Activated naive CD8-positive, alpha-beta T cell treated with anti-CD3 and anti-CD28 coated beads for 36 hours (primary cell): ENCODE measurements around the gene NEDD4L. TPM values are rescaled to one million over a fixed set of nuclear protein-coding genes. Genes with fewer than 3 reads are reported as not detected.
"Not testable (repeated sequence)": the region's sequence is repeated elsewhere in the genome, so short reads cannot be mapped to it uniquely, and the experiment has no call there.

Source experiments
- DNase-seq: peaks from one replicate; pipeline ENCODE4 v3.0.0; 2021
- H3K27ac Mint-ChIP-seq: one replicate; pipeline ENCODE4 v1.8.0; 2022; ENCODE audit warnings: mild to moderate bottlenecking, moderate library complexity, mixed read lengths
- H3K27me3 Mint-ChIP-seq: one replicate; pipeline ENCODE4 v1.8.0; 2022; ENCODE audit warnings: mild to moderate bottlenecking, mixed read lengths
- H3K36me3 Mint-ChIP-seq: one replicate; pipeline ENCODE4 v1.8.0; 2021; ENCODE audit warnings: mild to moderate bottlenecking, mixed read lengths
- H3K4me1 Mint-ChIP-seq: one replicate; pipeline ENCODE4 v1.8.0; 2021; ENCODE audit warnings: mixed read lengths
- H3K4me3 Mint-ChIP-seq: one replicate; pipeline ENCODE4 v1.8.0; 2022; ENCODE audit warnings: mild to moderate bottlenecking, moderate library complexity, mixed read lengths
- H3K9me3 Mint-ChIP-seq: one replicate; pipeline ENCODE4 v1.8.0; 2022; ENCODE audit warnings: mixed read lengths
- total RNA-seq, 2 experiments: library from RNA; stranded (reverse); gene quantifications; one replicate each; pipeline ENCODE4 v1.2.3, GENCODE V29; 2021

The NEDD4L gene
- total RNA-seq, 2 experiments from 2014 or later, result 10.5 to 14.4 TPM

GRCh38 chr18:58150772-58151171 lies 106.7 kb downstream of the NEDD4L start:
- no peaks in the 10 kb centered on the region for H3K36me3 Mint-ChIP-seq
- H3K9me3 Mint-ChIP-seq, result no peaks in the 10 kb centered on the region
- no peak overlapping the region for H3K27ac Mint-ChIP-seq
- peaks cover 3% of the 10 kb centered on the region for H3K4me1 Mint-ChIP-seq
- no peak for DNase-seq
- no peaks in the 10 kb centered on the region for H3K27me3 Mint-ChIP-seq
- H3K4me3 Mint-ChIP-seq, result no peak overlapping the region

- Mint-ChIP-seq H3K4me1 (no peaks in the 10 kb centered on the region), H3K27ac (no peak overlapping the region), H3K4me3 (no peak overlapping the region), H3K9me3 (no peaks in the 10 kb centered on the region), H3K36me3 (no peaks in the 10 kb centered on the region), H3K27me3 (no peaks in the 10 kb centered on the region)
- no peak for DNase-seq
Observed at GRCh38 chr18:58152216-58152615, 108.2 kb downstream of the NEDD4L start.

GRCh38 chr18:58152891-58153290 lies 108.9 kb downstream of the NEDD4L start:
- no peak for DNase-seq
- Mint-ChIP-seq H3K27ac (no peak overlapping the region), H3K4me1 (no peaks in the 10 kb centered on the region), H3K9me3 (no peaks in the 10 kb centered on the region), H3K36me3 (no peaks in the 10 kb centered on the region), H3K27me3 (no peaks in the 10 kb centered on the region), H3K4me3 (no peak overlapping the region)

- no peaks in the 10 kb centered on the region for H3K9me3 Mint-ChIP-seq
- no peaks in the 10 kb centered on the region for H3K36me3 Mint-ChIP-seq
- H3K4me3 Mint-ChIP-seq, result no peak overlapping the region
- no peak for DNase-seq
- no peak overlapping the region for H3K27ac Mint-ChIP-seq
- H3K27me3 Mint-ChIP-seq, result peaks cover 6% of the 10 kb centered on the region
- no peaks in the 10 kb centered on the region for H3K4me1 Mint-ChIP-seq
Observed at GRCh38 chr18:58156516-58156915, 112.5 kb downstream of the NEDD4L start.

- no peak overlapping the region for H3K4me3 Mint-ChIP-seq
- H3K27ac Mint-ChIP-seq, result no peak overlapping the region
- no peak for DNase-seq
- peaks cover 6% of the 10 kb centered on the region for H3K27me3 Mint-ChIP-seq
- no peaks in the 10 kb centered on the region for H3K4me1 Mint-ChIP-seq
- no peaks in the 10 kb centered on the region for H3K9me3 Mint-ChIP-seq
- H3K36me3 Mint-ChIP-seq, result no peaks in the 10 kb centered on the region
Observed at GRCh38 chr18:58157237-58157636, 113.2 kb downstream of the NEDD4L start.

GRCh38 chr18:58158008-58158407 lies 114.0 kb downstream of the NEDD4L start:
- DNase-seq, result no peak
- Mint-ChIP-seq H3K27me3 (peaks cover 6% of the 10 kb centered on the region), H3K9me3 (no peaks in the 10 kb centered on the region), H3K27ac (no peak overlapping the region), H3K36me3 (no peaks in the 10 kb centered on the region), H3K4me3 (no peak overlapping the region), H3K4me1 (no peaks in the 10 kb centered on the region)

GRCh38 chr18:58158459-58158858 lies 114.4 kb downstream of the NEDD4L start:
- peaks cover 6% of the 10 kb centered on the region for H3K27me3 Mint-ChIP-seq
- no peak for DNase-seq
- H3K4me1 Mint-ChIP-seq, result no peaks in the 10 kb centered on the region
- no peaks in the 10 kb centered on the region for H3K36me3 Mint-ChIP-seq
- no peaks in the 10 kb centered on the region for H3K9me3 Mint-ChIP-seq
- H3K4me3 Mint-ChIP-seq, result no peak overlapping the region
- no peak overlapping the region for H3K27ac Mint-ChIP-seq

GRCh38 chr18:58161659-58162058 lies 117.6 kb downstream of the NEDD4L start:
- Mint-ChIP-seq H3K4me1 (no peaks in the 10 kb centered on the region), H3K27ac (no peak overlapping the region), H3K9me3 (no peaks in the 10 kb centered on the region), H3K4me3 (no peak overlapping the region), H3K36me3 (no peaks in the 10 kb centered on the region), H3K27me3 (peaks cover 6% of the 10 kb centered on the region)
- no peak for DNase-seq

GRCh38 chr18:58162127-58162526 lies 118.1 kb downstream of the NEDD4L start:
- no peak for DNase-seq
- no peaks in the 10 kb centered on the region for H3K36me3 Mint-ChIP-seq
- no peak overlapping the region for H3K27ac Mint-ChIP-seq
- H3K4me3 Mint-ChIP-seq, result no peak overlapping the region
- H3K4me1 Mint-ChIP-seq, result no peaks in the 10 kb centered on the region
- no peaks in the 10 kb centered on the region for H3K9me3 Mint-ChIP-seq
- peaks cover 6% of the 10 kb centered on the region for H3K27me3 Mint-ChIP-seq

GRCh38 chr18:58163004-58163590 lies 119.1 kb downstream of the NEDD4L start:
- Mint-ChIP-seq H3K4me3 (no peak overlapping the region), H3K4me1 (no peaks in the 10 kb centered on the region), H3K9me3 (no peaks in the 10 kb centered on the region), H3K36me3 (no peaks in the 10 kb centered on the region), H3K27me3 (peaks cover 6% of the 10 kb centered on the region), H3K27ac (no peak overlapping the region)
- DNase-seq, result no peak

GRCh38 chr18:58166278-58166844 lies 122.3 kb downstream of the NEDD4L start:
- DNase-seq, result no peak
- Mint-ChIP-seq H3K9me3 (no peaks in the 10 kb centered on the region), H3K4me1 (no peaks in the 10 kb centered on the region), H3K27me3 (no peaks in the 10 kb centered on the region), H3K4me3 (no peak overlapping the region), H3K36me3 (peaks cover 2% of the 10 kb centered on the region), H3K27ac (no peak overlapping the region)

GRCh38 chr18:58167073-58167472 lies 123.0 kb downstream of the NEDD4L start:
- DNase-seq, result no peak
- Mint-ChIP-seq H3K9me3 (no peaks in the 10 kb centered on the region), H3K27me3 (no peaks in the 10 kb centered on the region), H3K27ac (no peak overlapping the region), H3K4me1 (no peaks in the 10 kb centered on the region), H3K4me3 (no peak overlapping the region), H3K36me3 (peaks cover 2% of the 10 kb centered on the region)

- peaks cover 2% of the 10 kb centered on the region for H3K36me3 Mint-ChIP-seq
Observed at GRCh38 chr18:58168221-58168620, 124.2 kb downstream of the NEDD4L start.

GRCh38 chr18:58168993-58169392 lies 125.0 kb downstream of the NEDD4L start:
- no peak for DNase-seq
- H3K9me3 Mint-ChIP-seq, result no peaks in the 10 kb centered on the region
- H3K4me3 Mint-ChIP-seq, result no peak overlapping the region
- no peaks in the 10 kb centered on the region for H3K4me1 Mint-ChIP-seq
- H3K27ac Mint-ChIP-seq, result no peak overlapping the region
- H3K36me3 Mint-ChIP-seq, result peaks cover 2% of the 10 kb centered on the region
- H3K27me3 Mint-ChIP-seq, result no peaks in the 10 kb centered on the region

More at GRCh38 chr18:58168221-58168620, 124.2 kb downstream of the NEDD4L start:
- no peak for DNase-seq
- no peaks in the 10 kb centered on the region for H3K9me3 Mint-ChIP-seq
- H3K27ac Mint-ChIP-seq, result no peak overlapping the region
- no peak overlapping the region for H3K4me3 Mint-ChIP-seq
- H3K4me1 Mint-ChIP-seq, result no peaks in the 10 kb centered on the region
- H3K27me3 Mint-ChIP-seq, result no peaks in the 10 kb centered on the region

GRCh38 chr18:58169472-58169871 lies 125.4 kb downstream of the NEDD4L start:
- peaks cover 2% of the 10 kb centered on the region for H3K36me3 Mint-ChIP-seq
- H3K4me1 Mint-ChIP-seq, result no peaks in the 10 kb centered on the region
- no peaks in the 10 kb centered on the region for H3K27me3 Mint-ChIP-seq
- H3K4me3 Mint-ChIP-seq, result no peak overlapping the region
- no peak overlapping the region for H3K27ac Mint-ChIP-seq
- no peak for DNase-seq
- no peaks in the 10 kb centered on the region for H3K9me3 Mint-ChIP-seq

GRCh38 chr18:58170036-58170435 lies 126.0 kb downstream of the NEDD4L start:
- H3K4me3 Mint-ChIP-seq, H3K27me3 Mint-ChIP-seq, H3K9me3 Mint-ChIP-seq, H3K27ac Mint-ChIP-seq, H3K36me3 Mint-ChIP-seq, DNase-seq, H3K4me1 Mint-ChIP-seq: not testable (repeated sequence)
